Measurements from ENCODE around the gene MYL9. TPM values are rescaled to one million over a fixed set of nuclear protein-coding genes. Genes with fewer than 3 reads are reported as not detected.

The MYL9 gene
- total and polyA plus RNA-seq, 2 donors (not counting 3 experiments of a cell fraction or from before 2014, with no cell fraction given), result 41.7 to 116 TPM

GRCh38 chr20:36499723-36500501, 41.4 kb upstream of the MYL9 start:
- intact Hi-C loops (cut with micrococcal nuclease) (no loop called here), dilution Hi-C loops (cut with MboI; ENCODE audit: extremely low pct_ligation_motif_present, low sequenced_read_pairs) (no loop called here)
- no peaks in the 10 kb centered on the region for H3K9me1 ChIP-seq (replicated peaks; ENCODE audit: control insufficient read depth, extremely low read depth, insufficient read depth, low read length)
- H3K9ac ChIP-seq (replicated peaks; ENCODE audit: extremely low read depth, insufficient read depth, low read length), result no peak overlapping the region
- no peak overlapping the region for H3K4me2 ChIP-seq (ENCODE audit: insufficient read depth, low read length)
- FAIRE-seq, result no peak
- DNase-seq (ENCODE audit: low read depth, low spot score), result no peak
- no peak overlapping the region for H2AFZ ChIP-seq (ENCODE audit: low read depth, low read length)
- POLR2A ChIA-PET, result no interaction called here
- peaks cover 22 to 48% of the 10 kb centered on the region in 2 experiments for H3K36me3 ChIP-seq (ENCODE audit: control insufficient read depth in 2 of 2, extremely low read depth in 1 of 2, insufficient read depth in 2 of 2, low read length in 2 of 2)
- peaks cover 9% of the 10 kb centered on the region for H3K79me2 ChIP-seq (ENCODE audit: control insufficient read depth, insufficient read depth, low read length)
- peaks cover 6% of the 10 kb centered on the region for H3K4me1 ChIP-seq (ENCODE audit: control insufficient read depth, extremely low read depth, insufficient read depth, low read length)
- no peaks in the 10 kb centered on the region for H3K9me3 ChIP-seq (replicated peaks; ENCODE audit: control insufficient read depth, insufficient read depth, low read length)
- no peak for TF ChIP-seq MAX (IDR thresholded peaks at IDR 0.05; ENCODE audit: insufficient read depth, insufficient read length)
- no peak for TF ChIP-seq CTCF (IDR thresholded peaks at IDR 0.05; ENCODE audit: extremely low read depth in 1 of 2, insufficient read depth in 1 of 2, low read depth in 1 of 2, low read length in 2 of 2)
- no peak for TF ChIP-seq POLR2A (IDR thresholded peaks at IDR 0.05; ENCODE audit: low read depth, low read length)
- no peak overlapping the region for H3K27ac ChIP-seq (ENCODE audit: insufficient read depth, low read depth, low read length)
- CTCF ChIA-PET, result interaction anchor here (1.1 to 3.6 kb wide), 3 partner anchors 8 to 106 kb away, joined by 3 to 19 read pairs (median 4); partner anchors contain the start of gene RAB5IF
- no peaks in the 10 kb centered on the region for H4K20me1 ChIP-seq (replicated peaks; ENCODE audit: control insufficient read depth, extremely low read depth, insufficient read depth, low read length)
- no peaks in the 10 kb centered on the region for H3K27me3 ChIP-seq (ENCODE audit: control insufficient read depth in 2 of 2, insufficient read depth in 2 of 2, low read length in 2 of 2)
- BruUV-seq (replicated peaks), result TSS peak; percentile 82
- H3K4me3 ChIP-seq (replicated peaks in 1 of 3; ENCODE audit: insufficient read depth in 1 of 3, low read depth in 1 of 3, low read length in 3 of 3), result no peak overlapping the region
